D721Med (cell line): Measurements from ENCODE around the gene C1orf116.
"Not testable (repeated sequence)": the region's sequence is repeated elsewhere in the genome, so short reads cannot be mapped to it uniquely, and the experiment has no call there.

Source experiments
- DNase-seq: peaks from one replicate; pipeline ENCODE4 v3.0.0; 2011; ENCODE audit warnings: low spot score; ENCODE audit not compliant: insufficient read length
- FAIRE-seq: peaks from 2 replicates; lab custom pipeline; 2011; peaks lifted over from hg19 to GRCh38; lab: Jason Lieb, UNC
- TF ChIP-seq, protein P1 (sequence below): IDR thresholded peaks from 2 replicates; pipeline ENCODE4 v1.5.1; 2012; ENCODE audit warnings: mild to moderate bottlenecking, control low read depth; ENCODE audit not compliant: insufficient read depth; ENCODE audit errors: missing control alignments

Gene C1orf116

DNA sequence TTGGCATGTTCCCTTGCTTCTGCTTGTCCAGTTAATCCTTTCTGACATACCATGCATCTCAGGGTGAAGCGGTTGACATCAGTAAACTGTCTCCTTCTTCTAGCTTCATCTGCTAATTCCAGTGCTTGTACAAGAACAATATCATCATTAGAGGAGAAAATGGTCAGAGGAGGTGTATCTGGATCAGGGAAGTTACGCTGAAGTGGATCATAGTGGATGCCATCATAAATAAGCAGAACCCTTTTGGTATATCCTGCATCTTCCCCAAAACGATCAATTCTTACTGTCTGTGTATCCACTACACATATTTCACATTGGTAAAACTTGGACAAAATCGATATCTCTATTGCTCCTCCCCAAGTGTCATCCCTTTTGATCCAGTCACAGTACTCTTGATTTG is 16.5 kb upstream of the C1orf116 start:
- FAIRE-seq (no peak), DNase-seq (no peak)
- TF ChIP-seq, protein P1, sequence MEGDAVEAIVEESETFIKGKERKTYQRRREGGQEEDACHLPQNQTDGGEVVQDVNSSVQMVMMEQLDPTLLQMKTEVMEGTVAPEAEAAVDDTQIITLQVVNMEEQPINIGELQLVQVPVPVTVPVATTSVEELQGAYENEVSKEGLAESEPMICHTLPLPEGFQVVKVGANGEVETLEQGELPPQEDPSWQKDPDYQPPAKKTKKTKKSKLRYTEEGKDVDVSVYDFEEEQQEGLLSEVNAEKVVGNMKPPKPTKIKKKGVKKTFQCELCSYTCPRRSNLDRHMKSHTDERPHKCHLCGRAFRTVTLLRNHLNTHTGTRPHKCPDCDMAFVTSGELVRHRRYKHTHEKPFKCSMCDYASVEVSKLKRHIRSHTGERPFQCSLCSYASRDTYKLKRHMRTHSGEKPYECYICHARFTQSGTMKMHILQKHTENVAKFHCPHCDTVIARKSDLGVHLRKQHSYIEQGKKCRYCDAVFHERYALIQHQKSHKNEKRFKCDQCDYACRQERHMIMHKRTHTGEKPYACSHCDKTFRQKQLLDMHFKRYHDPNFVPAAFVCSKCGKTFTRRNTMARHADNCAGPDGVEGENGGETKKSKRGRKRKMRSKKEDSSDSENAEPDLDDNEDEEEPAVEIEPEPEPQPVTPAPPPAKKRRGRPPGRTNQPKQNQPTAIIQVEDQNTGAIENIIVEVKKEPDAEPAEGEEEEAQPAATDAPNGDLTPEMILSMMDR, result no peak

DNA sequence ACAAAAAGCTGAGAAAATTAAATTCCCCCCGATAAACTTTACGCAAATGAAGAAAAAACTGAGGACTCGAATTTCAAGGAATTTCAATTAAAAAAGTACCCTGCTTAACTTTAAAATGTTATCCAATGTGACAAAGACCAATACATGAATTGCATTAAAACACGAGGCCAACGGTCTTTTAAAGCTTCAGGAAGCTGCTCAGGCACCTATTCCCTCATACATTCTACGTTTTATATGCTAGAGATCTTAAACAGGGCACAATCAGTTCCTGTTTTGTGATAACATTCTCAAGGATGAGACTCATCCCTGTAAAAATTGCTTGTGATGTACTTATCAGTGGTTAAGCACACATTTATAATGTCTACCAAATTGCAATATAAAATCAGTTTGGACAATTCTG is 15.5 kb upstream of the C1orf116 start:
- TF ChIP-seq, protein P1, result no peak
- DNase-seq, result no peak
- FAIRE-seq, result no peak

DNA sequence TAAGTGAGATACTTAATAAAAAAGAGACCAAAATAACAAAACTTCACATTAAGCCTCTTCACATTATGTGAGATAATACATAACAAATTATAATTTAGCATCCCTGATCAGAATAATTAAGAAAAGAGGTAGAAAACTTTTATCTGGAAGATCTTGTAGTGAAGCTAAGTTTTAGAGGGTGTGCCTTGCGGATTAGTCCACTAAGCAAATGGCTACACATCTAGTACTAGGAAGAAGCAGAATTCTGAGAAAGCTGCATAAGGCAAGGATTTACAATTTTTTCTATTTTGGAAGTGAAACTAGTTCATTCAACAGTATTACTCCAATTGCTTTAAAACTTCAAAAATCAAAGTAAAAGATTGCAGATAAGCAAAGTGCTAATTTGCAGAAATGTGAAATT is 14.9 kb upstream of the C1orf116 start:
- DNase-seq (no peak), FAIRE-seq (no peak)
- TF ChIP-seq, protein P1, result no peak

DNA sequence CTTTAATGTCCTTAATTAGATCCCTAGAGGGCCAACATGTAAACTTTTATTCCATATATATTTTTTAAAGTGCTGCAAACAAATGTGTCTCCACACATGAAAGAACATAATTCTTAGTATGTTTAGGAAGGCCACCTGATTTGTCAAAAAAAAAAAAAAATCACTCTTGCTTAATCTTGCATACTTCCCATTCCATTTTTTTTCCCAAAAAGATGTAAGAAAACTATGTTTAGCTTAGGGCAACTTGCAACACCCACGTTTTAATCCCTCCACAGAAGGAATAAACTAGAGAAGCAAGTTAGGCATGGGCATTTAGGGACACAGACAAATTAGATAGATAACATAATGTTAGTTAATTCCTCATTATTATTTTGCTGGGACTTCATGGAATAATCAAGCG is 12.9 kb upstream of the C1orf116 start:
- no peak for FAIRE-seq
- TF ChIP-seq, protein P1, result no peak
- DNase-seq, result no peak

DNA sequence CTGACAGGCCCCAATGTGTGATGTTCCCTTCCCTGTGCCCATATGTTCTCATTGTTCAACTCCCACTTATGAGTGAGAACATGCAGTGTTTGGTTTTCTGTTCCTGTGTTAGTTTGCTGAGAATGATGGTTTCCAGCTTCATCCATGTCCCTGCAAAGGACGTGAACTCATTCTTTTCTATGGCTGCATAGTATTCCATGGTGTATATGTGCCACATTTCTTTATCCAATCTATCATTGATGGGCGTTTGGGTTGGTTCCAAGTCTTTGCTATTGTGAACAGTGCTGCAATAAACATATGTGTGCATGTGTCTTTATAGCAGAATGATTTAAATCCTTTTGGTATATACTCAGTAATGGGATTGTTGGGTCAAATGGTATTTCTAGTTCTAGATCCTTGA is 8.8 kb upstream of the C1orf116 start:
- not testable (repeated sequence) for DNase-seq, FAIRE-seq

DNA sequence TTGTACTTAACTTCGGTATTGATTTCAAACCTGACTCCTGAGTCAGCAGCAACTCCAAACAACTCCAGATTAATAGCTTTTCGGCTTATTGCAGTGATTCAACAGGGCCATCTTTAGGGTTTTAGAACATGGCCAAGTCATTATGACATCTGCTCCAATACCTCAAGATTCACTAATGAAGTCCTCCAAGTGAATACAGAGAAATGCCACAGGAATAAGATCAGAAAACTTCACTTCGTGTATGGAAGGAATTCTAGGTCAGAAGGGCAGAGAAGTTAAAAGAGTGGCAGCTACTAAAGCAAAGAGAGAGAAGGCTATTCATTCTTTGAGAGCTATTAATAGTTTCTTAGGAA is 7.6 kb upstream of the C1orf116 start:
- FAIRE-seq, result no peak
- TF ChIP-seq, protein P1, result no peak

DNA sequence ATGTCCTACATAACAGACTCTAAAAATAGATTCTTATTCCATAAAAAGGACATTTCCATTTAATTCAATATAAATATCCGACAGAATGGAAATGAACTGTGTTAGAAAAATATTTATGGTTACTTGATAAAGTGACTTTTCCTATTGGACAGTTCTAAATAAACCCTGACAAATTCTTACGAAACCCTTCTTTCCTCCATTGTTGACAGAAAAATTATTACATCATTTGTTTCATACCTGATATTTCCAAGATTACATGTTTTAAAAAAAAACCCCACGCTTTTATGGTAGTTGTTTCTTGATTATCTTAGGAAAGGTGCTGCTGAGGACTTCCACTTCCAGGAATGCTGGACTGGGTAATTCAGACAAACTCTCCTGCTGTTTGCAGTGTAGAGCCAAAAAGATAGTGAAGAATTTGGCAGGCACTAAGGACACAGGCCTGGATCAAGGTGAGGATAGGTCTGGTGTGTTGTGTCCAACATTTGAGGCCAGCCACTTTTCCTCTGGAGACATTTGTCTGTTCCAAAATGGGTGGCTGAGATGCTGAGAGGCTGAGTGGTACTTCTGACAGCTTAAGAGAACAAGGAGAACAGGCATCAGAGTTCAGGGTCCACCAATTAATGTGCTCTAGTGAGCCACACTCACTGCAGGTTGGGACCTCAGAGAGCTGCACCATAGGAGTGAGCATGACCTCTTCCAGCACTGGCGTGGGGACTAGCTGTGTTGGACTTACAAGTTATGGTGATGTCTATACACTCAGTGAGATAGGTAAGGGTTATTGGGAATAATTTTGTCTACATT is 7.0 kb upstream of the C1orf116 start:
- TF ChIP-seq, protein P1, result no peak
- DNase-seq (no peak), FAIRE-seq (no peak)

More for the DNA sequence above, 7.6 kb upstream of the C1orf116 start:
- no peak for DNase-seq
